Liver (tissue), 9 donors: ENCODE measurements around the gene ATP7B. TPM values are rescaled to one million over a fixed set of nuclear protein-coding genes. Genes with fewer than 3 reads are reported as not detected.

Experiments
- DNase-seq: peaks from one replicate; pipeline ENCODE4 v3.0.0-alpha.2; 2017; ENCODE audit warnings: low spot score
- H3K27ac ChIP-seq, 2 donors: one replicate each; pipeline ENCODE4 v1.7.0; 2013; ENCODE audit warnings: inconsistent platforms in 2 of 2, low read length in 2 of 2, control low read depth in 1 of 2, low read depth in 1 of 2, mild to moderate bottlenecking in 1 of 2
- H3K27me3 ChIP-seq, 4 donors: one replicate each; pipeline versions ENCODE4 v1.6.1 to v1.7.0; 2013; ENCODE audit warnings: low read length in 3 of 4, inconsistent platforms in 1 of 4, mild to moderate bottlenecking in 1 of 4, moderate library complexity in 1 of 4; ENCODE audit not compliant: control insufficient read depth in 4 of 4, insufficient read depth in 4 of 4
- H3K36me3 ChIP-seq, 4 donors: one replicate each; pipeline versions ENCODE4 v1.6.1 to v1.7.0; 2013; ENCODE audit warnings: low read length in 3 of 4, mild to moderate bottlenecking in 3 of 4, low read depth in 1 of 4, moderate library complexity in 1 of 4; ENCODE audit not compliant: control insufficient read depth in 4 of 4, insufficient read depth in 3 of 4
- H3K4me1 ChIP-seq, 4 donors: one replicate each; pipeline versions ENCODE4 v1.6.1 to v1.7.0; 2013; ENCODE audit warnings: low read length in 3 of 4, mild to moderate bottlenecking in 3 of 4, moderate library complexity in 1 of 4; ENCODE audit not compliant: control insufficient read depth in 4 of 4, insufficient read depth in 4 of 4
- H3K4me3 ChIP-seq, 3 donors: one replicate each; pipeline versions ENCODE4 v1.6.1 to v1.7.0; 2013; ENCODE audit warnings: low read length in 3 of 3, control low read depth in 1 of 3, low read depth in 1 of 3, mild to moderate bottlenecking in 1 of 3
- H3K9ac ChIP-seq, 2 donors: one replicate each; pipeline ENCODE4 v1.7.0; 2013; ENCODE audit warnings: low read length in 2 of 2, mild to moderate bottlenecking in 2 of 2, moderate library complexity in 2 of 2, control low read depth in 1 of 2, low read depth in 1 of 2
- H3K9me3 ChIP-seq, 4 donors: one replicate each; pipeline versions ENCODE4 v1.6.1 to v1.7.0; 2013; ENCODE audit warnings: low read length in 3 of 4; ENCODE audit not compliant: control insufficient read depth in 4 of 4
- ATF3 ChIP-seq: IDR thresholded peaks from 2 replicates; pipeline ENCODE4 v1.6.1; 2016; ENCODE audit warnings: antibody characterized with exemption
- CTCF ChIP-seq: fragments of 150-350 bp; IDR thresholded peaks from 2 replicates; pipeline ENCODE4 v1.5.1; 2017; ENCODE audit warnings: improper control_type of control experiment, low read depth, low read length; ENCODE audit not compliant: missing input control
- EGR1 ChIP-seq, 2 donors: IDR thresholded peaks; 2 replicates each; pipeline ENCODE4 v1.6.1; 2016 to 2018; ENCODE audit warnings: antibody characterized with exemption in 2 of 2, low read depth in 2 of 2
- FOXA1 ChIP-seq: IDR thresholded peaks from 2 replicates; pipeline ENCODE4 v1.6.1; 2016; ENCODE audit warnings: antibody characterized with exemption
- FOXA2 ChIP-seq: IDR thresholded peaks from 2 replicates; pipeline ENCODE4 v1.6.1; 2016; ENCODE audit warnings: antibody characterized with exemption
- GABPA ChIP-seq, 2 donors: IDR thresholded peaks in 1 of 2; conservative IDR thresholded peaks in 1 of 2; 2 replicates each; pipeline ENCODE4 v1.6.1; 2016; ENCODE audit warnings: antibody characterized with exemption in 2 of 2, mild to moderate bottlenecking in 1 of 2, moderate library complexity in 1 of 2
- HNF4A ChIP-seq, 2 donors: conservative IDR thresholded peaks; 2 replicates each; pipeline ENCODE4 v1.6.1; 2016; ENCODE audit warnings: antibody characterized with exemption in 2 of 2, mild to moderate bottlenecking in 2 of 2
- HNF4G ChIP-seq: IDR thresholded peaks from 2 replicates; pipeline ENCODE4 v1.6.1; 2016; ENCODE audit warnings: antibody characterized with exemption
- JUND ChIP-seq, 2 donors: IDR thresholded peaks; 2 replicates each; pipeline ENCODE4 v1.6.1; 2016; ENCODE audit warnings: antibody characterized with exemption in 2 of 2
- MAX ChIP-seq: IDR thresholded peaks from 2 replicates; pipeline ENCODE4 v1.6.1; 2016; ENCODE audit warnings: antibody characterized with exemption
- NR2F2 ChIP-seq: IDR thresholded peaks from 2 replicates; pipeline ENCODE4 v1.6.1; 2016; ENCODE audit warnings: antibody characterized with exemption
- RAD21 ChIP-seq, 2 donors: IDR thresholded peaks; 2 replicates each; pipeline ENCODE4 v1.6.1; 2016; ENCODE audit warnings: antibody characterized with exemption in 2 of 2, mild to moderate bottlenecking in 2 of 2
- RXRA ChIP-seq, 2 donors: IDR thresholded peaks; 2 replicates each; pipeline ENCODE4 v1.6.1; 2017 to 2018; ENCODE audit warnings: antibody characterized with exemption in 2 of 2, mild to moderate bottlenecking in 1 of 2
- SP1 ChIP-seq: IDR thresholded peaks from 2 replicates; pipeline ENCODE4 v1.6.1; 2018; ENCODE audit warnings: antibody characterized with exemption, mild to moderate bottlenecking
- TAF1 ChIP-seq: conservative IDR thresholded peaks from 2 replicates; pipeline ENCODE4 v1.6.1; 2016; ENCODE audit warnings: antibody characterized with exemption, mild to moderate bottlenecking
- YY1 ChIP-seq: IDR thresholded peaks from 2 replicates; pipeline ENCODE4 v1.6.1; 2016; ENCODE audit warnings: antibody characterized with exemption, mild to moderate bottlenecking
- WGBS: extraction: QIAGEN DNeasy Blood & Tissue Kit; methylation state at CpG from one replicate; pipeline ENCODE4 v1.1.7; 2013; 5-methylcytosine and 5-hydroxymethylcytosine counted together
- polyA plus RNA-seq, 2 donors: library from polyadenylated mRNA; stranded (reverse) in 1 of 2; unstranded in 1 of 2; fragments of 200-250 nt in 1 of 2; fragments of >200 nt in 1 of 2; fragmentation: Nextera tagmentation in 1 of 2; extraction: Ambion mirVana in 1 of 2; gene quantifications; one replicate each; pipeline versions ENCODE4 v1.2.1 to v1.2.3, GENCODE V29; 2013 to 2015
- total RNA-seq, 2 donors: library from RNA; depleted of rRNA; stranded (reverse); fragments of >200 nt; gene quantifications; one replicate each; pipeline ENCODE4 v1.2.3, GENCODE V29; 2014
- TF ChIP-seq, protein P1 (sequence below): IDR thresholded peaks from 2 replicates; pipeline ENCODE4 v1.6.1; 2016; ENCODE audit warnings: antibody characterized with exemption, mild to moderate bottlenecking
- TF ChIP-seq, protein P2 (sequence below): IDR thresholded peaks from 2 replicates; pipeline ENCODE4 v1.6.1; 2016; ENCODE audit warnings: antibody characterized with exemption
- donor health status: healthy.
- donor health status: healthy.
- donor health status: healthy.
- donor health status: healthy.
- donor health status: healthy.

ATP7B gene
- total and polyA plus RNA-seq, 4 donors = 8.0 to 37.7 (median 22.1) TPM

GRCh38 chr13:52024481-52024880 lies 13.2 kb upstream of the ATP7B start, which contains the start of gene UTP14C:
Gene UTP14C, plus strand, starts transcription at chr13:52024691. Its CDS starts 4,114 bp downstream, at chr13:52028805.
- no peak for DNase-seq
- 98% methylated on average over 3 of the region's 3 CpGs for WGBS
- no peak within 1 kb of the TSS for H3K9ac ChIP-seq
- peaks cover 3 to 22% (median 15%) of the 10 kb centered on the region in 4 donors for H3K36me3 ChIP-seq
- no peaks in the 10 kb centered on the region for H3K27me3 ChIP-seq
- H3K9me3 ChIP-seq = no peaks in the 10 kb centered on the region
- peaks cover 6 to 25% (median 22%) of the 10 kb centered on the region in 4 donors for H3K4me1 ChIP-seq
- no peak within 1 kb of the TSS for H3K4me3 ChIP-seq
- H3K27ac ChIP-seq = no peak within 1 kb of the TSS
- no peak for TF ChIP-seq HNF4A (conservative IDR thresholded peaks at IDR 0.05)
- TF ChIP-seq FOXA2 = no peak
- TF ChIP-seq JUND (IDR thresholded peaks at IDR 0.05) = no peak
- TF ChIP-seq SP1 = no peak
- no peak for TF ChIP-seq HNF4G
- TF ChIP-seq, protein P1, sequence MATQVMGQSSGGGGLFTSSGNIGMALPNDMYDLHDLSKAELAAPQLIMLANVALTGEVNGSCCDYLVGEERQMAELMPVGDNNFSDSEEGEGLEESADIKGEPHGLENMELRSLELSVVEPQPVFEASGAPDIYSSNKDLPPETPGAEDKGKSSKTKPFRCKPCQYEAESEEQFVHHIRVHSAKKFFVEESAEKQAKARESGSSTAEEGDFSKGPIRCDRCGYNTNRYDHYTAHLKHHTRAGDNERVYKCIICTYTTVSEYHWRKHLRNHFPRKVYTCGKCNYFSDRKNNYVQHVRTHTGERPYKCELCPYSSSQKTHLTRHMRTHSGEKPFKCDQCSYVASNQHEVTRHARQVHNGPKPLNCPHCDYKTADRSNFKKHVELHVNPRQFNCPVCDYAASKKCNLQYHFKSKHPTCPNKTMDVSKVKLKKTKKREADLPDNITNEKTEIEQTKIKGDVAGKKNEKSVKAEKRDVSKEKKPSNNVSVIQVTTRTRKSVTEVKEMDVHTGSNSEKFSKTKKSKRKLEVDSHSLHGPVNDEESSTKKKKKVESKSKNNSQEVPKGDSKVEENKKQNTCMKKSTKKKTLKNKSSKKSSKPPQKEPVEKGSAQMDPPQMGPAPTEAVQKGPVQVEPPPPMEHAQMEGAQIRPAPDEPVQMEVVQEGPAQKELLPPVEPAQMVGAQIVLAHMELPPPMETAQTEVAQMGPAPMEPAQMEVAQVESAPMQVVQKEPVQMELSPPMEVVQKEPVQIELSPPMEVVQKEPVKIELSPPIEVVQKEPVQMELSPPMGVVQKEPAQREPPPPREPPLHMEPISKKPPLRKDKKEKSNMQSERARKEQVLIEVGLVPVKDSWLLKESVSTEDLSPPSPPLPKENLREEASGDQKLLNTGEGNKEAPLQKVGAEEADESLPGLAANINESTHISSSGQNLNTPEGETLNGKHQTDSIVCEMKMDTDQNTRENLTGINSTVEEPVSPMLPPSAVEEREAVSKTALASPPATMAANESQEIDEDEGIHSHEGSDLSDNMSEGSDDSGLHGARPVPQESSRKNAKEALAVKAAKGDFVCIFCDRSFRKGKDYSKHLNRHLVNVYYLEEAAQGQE = no peak
- no peak for TF ChIP-seq YY1
- no peak for TF ChIP-seq RAD21 (IDR thresholded peaks at IDR 0.05)
- no peak for TF ChIP-seq ATF3
- no peak for TF ChIP-seq GABPA (IDR thresholded peaks at IDR 0.05 in 1 of 2, conservative IDR thresholded peaks at IDR 0.05 in 1 of 2)
- no peak for TF ChIP-seq CTCF
- no peak for TF ChIP-seq RXRA (IDR thresholded peaks at IDR 0.05)
- no peak for TF ChIP-seq NR2F2
- no peak for TF ChIP-seq EGR1 (IDR thresholded peaks at IDR 0.05; ENCODE audit: low read depth in 2 of 2)
- no peak for TF ChIP-seq MAX
- no peak for TF ChIP-seq TAF1
- TF ChIP-seq, protein P2, sequence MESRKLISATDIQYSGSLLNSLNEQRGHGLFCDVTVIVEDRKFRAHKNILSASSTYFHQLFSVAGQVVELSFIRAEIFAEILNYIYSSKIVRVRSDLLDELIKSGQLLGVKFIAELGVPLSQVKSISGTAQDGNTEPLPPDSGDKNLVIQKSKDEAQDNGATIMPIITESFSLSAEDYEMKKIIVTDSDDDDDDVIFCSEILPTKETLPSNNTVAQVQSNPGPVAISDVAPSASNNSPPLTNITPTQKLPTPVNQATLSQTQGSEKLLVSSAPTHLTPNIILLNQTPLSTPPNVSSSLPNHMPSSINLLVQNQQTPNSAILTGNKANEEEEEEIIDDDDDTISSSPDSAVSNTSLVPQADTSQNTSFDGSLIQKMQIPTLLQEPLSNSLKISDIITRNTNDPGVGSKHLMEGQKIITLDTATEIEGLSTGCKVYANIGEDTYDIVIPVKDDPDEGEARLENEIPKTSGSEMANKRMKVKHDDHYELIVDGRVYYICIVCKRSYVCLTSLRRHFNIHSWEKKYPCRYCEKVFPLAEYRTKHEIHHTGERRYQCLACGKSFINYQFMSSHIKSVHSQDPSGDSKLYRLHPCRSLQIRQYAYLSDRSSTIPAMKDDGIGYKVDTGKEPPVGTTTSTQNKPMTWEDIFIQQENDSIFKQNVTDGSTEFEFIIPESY = no peak
- TF ChIP-seq FOXA1 = no peak
